ENCODE data around the gene DAPK3.
"Not testable (repeated sequence)": the region's sequence is repeated elsewhere in the genome, so short reads cannot be mapped to it uniquely, and the experiment has no call there.

DAPK3 gene

DNA sequence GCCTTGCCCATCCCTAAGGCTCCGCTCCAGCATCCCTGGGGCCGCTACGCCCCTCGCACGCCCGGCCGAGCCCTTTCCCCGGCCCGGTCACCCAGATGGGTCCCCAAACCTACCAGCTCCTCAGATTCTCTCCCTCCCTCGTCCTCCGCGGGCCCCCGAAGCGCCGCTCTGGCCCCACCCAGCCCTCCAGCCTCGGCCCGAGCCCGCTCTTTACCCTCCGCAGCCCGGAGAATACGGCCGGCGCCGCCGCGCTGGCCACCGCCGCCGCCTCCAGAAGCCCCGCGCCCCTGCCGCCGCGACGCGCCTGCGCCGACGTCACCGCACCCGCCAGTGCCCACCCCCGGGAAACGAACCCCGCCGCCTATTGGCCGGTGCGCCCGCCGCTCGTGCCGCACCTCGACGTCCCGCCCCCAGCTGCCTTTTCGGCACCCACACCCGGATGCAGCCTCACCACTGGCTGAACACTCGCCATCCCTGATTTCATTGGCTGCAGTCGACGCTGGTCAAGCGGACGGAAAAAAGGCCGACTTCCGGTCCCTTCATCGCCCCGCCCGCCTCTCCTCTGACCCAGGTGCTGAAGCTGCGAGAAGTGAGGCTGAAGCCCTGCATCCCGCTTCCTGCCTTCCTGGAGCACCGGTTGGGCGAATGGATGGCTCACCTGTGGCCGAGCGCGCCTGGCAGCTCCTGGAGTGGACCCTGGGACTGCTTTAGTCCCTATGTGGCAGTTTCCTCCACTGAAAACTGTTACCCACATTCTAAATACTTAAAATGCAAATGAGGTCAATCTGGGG lies at the start of gene DAPK3:
TSS of gene DAPK3 (minus strand) at position 292 of the 791 bp plus-strand sequence. CDS start 1,364 bp downstream, outside the sequence.
- peak; percentile 79 to 84 for DNase-seq (ENCODE audit: low read depth in 2 of 2)

DNA sequence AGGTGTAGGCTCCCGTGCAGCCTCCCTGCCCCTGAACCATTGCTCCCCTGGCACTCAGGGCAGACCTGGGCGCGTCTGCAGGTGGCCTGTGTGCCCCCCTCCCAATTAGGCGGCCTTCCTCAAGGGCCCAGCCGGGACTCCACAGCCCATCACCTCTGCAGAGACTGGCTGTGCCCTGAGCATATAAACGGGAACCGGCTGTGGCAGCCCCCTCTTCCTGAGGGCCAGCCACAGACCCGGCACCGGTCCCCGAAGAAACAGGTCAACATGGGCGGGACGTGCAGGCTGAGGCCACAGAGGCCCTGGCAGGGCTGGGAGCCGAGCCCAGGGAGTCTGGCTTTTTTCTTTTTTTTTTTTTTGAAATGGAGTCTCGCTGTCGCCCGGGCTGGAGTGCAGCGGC lies 48.7 kb upstream of the DAPK3 start:
- DNase-seq (ENCODE audit: low read depth in 2 of 2), result no peak

DNA sequence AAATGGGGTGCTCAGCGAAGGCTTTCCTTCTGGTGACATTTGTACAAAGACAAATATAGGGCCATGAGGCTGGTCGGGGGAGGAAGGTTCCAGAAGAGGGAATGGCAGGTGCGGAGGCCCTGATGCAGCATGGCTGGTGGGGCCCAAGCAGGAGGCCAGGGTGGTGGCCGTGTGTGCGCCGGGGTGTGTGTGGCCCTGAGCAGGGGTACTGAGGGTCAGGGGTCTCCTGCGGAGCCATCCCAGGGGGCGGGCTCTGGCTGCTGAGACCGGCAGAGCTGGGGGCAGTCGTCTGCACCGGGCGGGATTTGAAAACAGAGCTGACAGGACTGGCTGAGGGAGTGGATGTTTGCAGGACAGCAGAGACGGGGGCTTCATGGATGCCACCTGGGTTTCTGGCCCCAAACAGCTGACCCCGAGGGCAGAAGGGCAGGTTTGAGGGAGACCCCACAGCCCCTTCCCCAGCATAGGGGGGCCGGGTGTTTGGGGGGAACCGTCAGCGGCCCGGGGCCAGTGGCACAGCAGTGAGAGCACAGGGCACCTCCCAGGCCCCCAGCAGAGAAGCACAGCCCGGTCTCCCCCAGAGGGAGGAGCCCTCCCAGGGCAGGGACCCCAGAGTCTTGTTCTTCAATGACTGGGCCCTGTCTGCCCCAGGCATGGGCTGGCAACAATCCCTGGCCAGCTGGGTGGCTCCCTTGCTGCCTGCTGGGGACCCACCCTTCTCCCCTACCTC lies 48.0 kb upstream of the DAPK3 start:
- DNase-seq (ENCODE audit: low read depth in 2 of 2), result no peak

DNA sequence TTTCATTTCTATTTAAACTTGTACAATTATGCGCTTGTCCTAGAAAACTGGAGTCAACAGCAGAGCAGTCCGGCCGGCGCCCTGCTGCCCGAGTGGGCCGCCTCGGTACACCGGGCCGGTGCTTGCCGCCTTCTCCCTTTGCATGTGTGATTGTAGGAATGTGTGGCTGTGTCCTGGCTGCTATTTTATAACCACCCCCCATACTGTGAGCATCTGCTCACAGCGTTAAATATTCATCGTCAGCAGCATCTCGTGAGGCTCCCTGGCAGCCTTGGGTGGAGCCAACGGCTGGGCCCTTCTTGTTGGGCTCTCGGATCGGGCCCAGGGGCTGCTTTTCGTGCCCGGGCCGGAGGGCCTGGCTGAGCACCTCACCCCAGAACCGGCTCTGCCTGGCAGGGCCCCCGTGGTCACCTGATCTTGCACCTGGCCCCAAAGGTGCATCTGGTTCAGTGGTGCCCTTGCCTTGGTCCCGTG lies 47.3 kb upstream of the DAPK3 start:
- DNase-seq (ENCODE audit: low read depth in 2 of 2), result no peak

DNA sequence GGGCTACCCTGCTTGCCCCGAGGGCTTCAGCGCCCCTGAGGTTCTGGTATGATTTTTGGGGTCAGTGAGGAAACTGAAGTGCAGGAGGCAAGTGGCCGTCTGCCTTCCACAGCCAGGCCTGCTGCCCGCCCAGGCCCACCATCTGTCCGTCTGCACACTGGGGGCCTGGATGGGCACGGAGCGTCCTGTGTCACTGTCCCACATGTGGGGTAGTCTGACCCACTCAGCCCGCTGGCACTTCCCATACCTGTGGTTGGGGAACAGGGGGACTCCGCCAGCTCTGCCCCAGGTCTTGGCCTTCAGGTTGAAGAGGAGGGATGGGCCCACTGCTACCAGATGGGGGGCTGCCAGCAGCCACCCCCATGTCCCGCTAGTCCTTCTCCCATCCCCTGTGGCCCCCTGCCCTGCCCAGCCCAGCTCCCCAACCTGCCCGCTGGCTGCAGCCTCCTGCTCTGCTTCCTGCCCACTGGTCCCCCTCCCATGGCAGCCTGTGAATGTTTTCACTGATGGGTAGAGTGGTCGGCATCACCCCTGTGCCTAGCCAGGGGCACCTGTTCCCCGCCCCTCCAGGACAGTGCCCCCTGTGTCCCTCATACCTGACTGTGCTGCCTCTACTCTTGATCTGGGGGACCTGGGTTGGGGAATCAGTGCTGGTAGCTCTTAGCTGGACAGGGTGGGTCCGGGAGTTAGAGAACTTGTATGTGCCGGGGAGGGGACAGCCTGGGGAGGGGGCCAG lies 46.2 kb upstream of the DAPK3 start:
- DNase-seq (ENCODE audit: low read depth in 2 of 2), result no peak

DNA sequence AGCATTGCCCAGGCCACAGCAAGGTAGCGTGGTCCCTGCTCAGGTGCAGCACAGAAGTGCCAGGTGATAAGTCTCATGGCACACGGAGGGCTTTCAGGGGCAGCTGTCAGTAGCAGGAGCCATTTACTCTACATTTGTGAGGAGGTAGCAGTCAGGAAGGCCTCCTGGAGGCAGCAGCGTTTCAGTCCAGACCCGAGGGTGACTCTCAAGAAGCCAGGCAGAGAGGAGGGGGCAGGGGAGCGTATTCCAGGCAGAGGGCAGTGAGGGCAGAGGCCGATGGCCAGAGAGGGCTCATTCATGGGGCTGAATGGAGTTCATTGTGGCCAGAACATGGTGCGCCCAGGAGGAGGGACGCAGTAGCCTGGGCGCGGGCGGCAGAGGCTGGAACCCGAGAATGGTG lies 45.6 kb upstream of the DAPK3 start:
- DNase-seq (ENCODE audit: low read depth in 2 of 2), result no peak

DNA sequence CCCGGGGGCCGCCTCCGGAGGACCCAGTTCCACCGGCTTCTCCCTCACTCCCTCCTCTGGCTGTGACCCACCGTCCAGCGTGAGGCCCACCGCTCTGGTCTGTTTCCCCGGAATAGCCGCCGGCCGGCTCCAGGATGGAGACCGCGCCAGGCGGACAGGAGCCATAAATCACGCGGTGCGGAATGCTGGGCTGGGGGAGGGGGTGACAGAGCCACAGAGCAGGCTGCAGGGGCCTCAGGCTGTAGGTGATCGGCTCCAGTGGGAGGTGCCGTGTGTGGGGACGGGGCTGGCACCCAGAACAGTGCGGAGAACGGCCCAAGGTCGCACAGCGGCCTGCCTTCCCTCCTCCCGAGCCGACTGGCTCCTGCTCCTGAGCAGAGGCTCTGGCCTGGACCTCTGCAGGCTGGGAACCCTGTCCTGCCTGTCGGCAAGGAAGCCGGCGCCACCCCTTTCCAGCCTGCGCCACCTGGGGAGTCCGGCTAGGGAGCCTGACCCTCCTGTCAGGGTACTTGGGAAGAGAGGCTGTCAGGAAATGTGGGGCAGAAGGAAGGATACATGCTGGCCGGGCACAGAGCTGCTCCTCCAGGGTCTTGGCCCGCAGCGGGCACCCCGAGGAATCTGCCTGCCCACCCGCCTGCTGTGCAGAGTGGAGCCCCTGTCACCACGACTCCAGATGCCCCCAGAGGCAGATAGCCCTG lies 45.0 kb upstream of the DAPK3 start:
- no peak for DNase-seq (ENCODE audit: low read depth in 2 of 2)

DNA sequence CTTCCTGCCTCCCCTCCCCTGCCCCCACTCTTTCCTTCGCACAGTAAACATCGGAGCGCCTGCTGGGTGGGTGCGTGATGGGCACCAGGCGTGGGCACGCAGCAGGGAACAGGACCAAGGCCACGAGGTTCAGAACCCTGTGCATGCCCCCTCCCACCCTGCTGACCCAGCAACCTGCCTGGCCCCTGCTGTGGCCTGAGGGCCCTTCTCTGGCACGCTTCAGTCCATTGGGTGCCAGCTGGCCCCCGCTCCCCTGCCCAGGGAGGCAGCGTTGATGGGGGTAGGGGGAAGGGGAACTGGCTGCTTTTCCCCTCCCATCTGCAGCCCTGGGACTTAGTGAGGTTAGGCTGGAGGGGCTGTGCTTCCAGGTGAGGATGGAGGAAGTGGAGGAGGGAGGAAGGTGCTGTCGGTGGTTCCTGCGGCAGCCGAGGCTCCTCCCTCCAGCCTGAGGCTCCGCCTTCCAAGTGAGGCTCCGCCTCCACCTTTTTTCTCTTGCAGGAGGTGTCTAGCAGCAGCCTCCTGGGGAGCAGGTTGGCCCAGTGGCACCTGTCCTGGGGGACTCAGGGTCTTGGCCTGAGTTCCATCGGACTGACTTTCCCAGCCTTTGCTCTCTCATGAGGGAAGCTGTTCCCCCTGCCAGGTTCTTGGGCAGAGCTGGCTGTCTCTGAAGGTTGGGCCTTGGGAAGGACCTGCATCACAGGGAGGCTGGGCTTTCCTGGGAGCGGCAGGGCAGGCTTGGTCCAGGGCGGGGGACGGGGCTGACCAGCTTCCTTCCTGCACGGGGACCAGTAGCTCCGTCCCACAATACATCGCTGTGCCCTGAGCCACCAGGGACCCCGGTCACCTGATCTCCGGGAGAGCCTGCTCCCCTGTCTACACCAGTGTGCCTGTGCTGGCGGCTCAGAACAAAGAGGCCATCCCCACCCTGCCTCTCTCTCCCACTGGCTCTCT lies 43.9 kb upstream of the DAPK3 start:
- no peak for DNase-seq (ENCODE audit: low read depth in 2 of 2)

DNA sequence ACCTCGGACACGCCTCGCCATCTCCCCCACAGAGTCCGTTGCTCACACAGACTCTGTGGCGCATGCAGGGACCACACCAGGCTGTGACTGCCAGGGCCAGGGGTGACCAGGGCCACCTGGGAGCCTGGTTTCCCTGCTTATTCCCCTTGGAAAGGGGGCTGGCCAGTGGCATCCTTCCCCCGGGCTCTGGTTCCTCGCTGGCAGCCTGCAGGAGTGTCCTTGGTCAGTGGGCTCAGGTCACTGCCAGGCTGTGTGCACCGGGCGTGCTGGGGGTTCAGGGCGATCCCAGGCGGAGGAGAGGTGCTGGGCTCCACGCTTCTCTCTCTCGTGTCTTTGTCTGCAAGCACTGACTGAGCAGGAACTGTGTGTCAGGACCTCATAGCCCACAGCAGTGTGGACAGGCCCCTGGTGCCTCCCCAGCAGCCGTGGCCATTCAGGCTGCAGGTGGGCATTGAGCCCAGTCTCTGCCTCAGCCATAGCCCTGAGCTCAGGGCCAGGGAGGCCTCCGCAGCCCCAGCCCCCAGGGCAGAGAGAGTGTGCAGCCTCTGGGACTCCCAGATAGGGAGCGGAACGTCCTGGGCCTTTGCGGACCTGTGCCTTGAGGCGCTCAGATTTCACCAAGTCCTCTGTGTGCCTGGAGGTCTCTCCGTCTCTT lies 43.1 kb upstream of the DAPK3 start:
- no peak for DNase-seq (ENCODE audit: low read depth in 2 of 2)

DNA sequence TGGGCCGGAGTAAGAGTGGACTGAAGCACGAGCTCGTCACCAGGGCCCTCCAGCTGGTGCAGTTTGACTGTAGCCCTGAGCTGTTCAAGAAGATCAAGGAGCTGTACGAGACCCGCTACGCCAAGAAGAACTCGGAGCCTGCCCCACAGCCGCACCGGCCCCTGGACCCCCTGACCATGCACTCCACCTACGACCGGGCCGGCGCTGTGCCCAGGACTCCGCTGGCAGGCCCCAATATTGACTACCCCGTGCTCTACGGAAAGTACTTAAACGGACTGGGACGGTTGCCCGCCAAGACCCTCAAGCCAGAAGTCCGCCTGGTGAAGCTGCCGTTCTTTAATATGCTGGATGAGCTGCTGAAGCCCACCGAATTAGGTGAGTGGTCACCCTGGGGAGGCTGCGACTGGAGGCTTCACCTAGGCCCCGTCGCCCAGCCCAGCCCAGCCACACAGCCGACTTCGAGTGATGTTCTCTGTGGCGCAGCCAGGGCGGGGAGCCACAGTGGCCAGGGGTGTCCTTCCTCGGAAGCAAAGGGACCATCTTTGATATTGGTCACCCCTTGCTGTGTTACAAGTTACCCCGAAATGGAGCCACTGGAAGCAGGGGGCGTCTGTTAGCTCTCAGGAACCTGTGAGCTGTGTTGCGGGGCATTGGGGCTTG lies 42.2 kb upstream of the DAPK3 start:
- DNase-seq (ENCODE audit: low read depth in 2 of 2), result no peak

DNA sequence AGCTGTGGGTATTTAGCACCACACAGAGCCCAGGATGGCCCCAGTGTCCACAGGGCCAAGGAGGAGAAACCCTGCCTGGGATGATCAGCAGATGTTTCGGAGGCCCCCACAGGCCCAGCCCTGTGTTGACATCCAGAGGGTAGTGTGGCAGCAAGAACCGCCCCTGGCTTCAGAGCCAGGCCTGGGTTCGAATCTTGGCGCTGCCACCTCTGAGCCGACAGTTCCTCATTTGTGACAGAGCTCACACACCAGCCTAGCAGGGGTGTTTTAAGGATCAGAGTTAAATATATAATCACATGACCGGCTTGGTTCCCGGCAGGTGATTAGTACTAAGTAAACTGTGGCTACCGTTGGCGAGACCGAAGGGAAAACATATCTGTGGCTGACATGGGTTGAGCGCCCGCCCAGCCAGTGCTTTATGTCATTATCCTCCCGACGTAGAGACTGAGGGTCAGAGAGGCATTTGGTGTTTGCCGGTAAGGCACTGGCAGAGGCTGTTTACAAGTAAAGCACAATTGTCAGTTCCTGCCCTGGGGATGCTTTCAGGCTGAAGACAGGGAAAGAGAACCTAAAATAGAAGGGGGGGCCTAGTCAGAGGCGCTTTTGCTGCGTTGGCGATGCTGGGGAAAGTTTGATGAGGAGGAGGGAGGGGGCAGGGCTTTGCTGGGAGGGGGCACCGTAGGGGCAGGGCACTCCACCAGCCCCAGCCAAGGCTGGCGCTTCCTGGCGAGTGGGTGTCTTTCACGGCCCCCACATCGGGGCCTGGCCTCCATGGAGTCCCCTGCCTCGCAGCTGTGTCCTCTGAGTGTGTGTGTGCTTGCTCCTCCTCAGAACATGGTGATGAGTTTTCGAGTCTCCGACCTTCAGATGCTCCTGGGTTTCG lies 41.4 kb upstream of the DAPK3 start:
- no peak for DNase-seq (ENCODE audit: low read depth in 2 of 2)

DNA sequence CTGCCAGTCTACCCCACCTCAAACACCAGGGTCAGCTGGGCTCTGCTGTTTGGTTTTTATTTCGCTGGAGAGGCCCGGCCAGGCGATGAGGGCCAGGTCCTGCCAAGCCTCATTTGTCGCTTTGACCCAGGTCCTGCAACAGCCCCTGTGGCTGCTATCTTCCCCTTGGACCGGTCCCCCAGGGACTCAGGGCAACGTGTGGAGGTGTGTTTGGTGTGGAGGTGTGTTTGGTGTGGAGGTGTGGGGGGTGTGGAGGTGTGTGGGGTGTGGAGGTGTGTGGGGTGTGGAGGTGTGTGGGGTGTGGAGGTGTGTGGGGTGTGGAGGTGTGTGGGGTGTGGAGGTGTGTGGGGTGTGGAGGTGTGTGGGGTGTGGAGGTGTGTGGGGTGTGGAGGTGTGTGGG lies 40.5 kb upstream of the DAPK3 start:
- not testable (repeated sequence) for DNase-seq (ENCODE audit: low read depth in 2 of 2)

DNA sequence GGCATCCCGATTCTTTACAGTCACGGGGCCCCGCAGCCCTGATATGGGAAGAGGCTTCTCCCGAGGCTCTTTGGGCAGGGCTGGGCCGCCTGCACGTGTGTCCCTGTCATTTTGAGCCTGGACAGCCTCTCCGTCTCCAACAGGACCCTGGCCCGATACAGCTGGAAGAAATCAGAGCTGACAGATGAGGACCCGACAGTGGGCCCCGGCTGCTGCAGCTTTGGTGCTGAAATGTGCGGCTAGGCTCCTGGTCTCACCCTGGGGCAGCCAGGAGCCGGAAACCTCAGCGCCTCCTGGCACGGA lies 39.9 kb upstream of the DAPK3 start:
- no peak for DNase-seq (ENCODE audit: low read depth in 2 of 2)

DNA sequence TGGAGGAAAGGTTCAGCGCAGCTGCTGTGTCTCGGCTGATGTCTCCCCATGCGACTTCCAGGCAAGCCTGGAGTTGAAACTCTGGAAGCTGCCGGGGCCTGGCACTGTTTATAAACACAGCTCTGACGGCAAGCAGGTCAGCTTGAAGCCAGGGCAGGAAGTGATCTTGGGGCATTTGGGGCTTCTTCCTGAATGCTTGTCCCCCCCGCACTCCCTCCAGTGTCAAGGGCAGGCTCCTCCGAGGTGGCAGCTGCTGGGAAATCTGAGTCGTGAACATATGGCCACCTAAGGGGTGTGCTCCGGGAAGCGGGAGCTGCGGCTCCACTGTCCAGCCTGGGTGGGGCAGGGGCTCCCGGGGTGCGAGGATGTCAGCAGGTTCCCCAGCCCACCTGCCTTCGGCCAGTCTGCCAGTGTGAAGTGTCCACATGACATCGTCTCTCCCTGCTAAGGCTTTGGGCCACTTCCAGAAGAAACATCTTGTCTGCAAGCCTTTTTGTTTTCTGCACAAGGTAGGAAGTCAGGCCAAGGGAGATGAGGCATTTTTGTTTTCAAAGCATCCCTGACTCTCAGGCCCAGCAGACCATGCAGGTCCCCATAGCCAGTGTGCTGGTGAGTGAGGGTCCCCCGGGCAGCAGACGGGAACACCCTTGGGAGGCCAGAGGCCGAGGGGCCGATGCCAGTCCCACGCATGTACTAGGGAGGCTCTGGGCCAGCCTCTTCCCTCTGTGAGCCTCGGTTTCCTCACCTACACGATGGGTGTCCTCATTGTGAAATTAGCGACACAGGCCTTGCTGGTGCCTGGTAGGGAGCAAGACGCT lies 39.3 kb upstream of the DAPK3 start:
- no peak for DNase-seq (ENCODE audit: low read depth in 2 of 2)

DNA sequence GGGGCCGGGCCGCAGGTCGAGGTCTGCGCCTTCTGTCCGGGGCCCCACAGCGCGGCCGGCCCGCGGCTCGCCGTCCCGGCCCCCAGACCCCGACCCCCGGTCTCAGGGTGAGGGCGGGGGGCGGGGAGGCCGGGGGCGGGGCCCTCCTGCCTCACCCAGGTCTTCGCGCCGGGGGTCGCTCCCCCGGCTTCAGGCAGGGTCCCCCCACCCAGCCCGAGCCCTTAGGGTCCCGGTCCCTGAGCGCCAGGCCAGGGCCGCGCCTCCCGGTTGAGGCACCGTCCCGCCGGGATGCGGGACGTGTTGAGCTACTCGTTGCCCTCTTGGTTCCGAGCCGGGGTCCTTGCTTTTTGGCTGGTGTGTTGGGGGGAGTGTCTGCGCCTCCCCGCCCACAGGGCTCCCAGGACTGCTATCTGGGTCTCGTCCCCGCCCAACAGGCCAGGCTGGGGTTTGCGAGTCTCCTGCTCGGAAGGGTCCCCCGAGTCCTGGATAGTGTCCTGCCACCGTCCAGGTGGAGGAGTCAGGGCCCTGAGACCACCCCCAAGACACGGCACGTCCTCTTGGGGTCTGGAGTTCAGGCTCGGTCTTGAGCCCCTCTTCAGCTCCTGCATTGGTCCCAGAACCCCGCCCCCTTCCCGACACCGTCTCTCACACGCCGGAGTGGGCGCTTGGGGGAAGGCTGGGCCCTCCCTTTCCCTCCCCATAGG lies 37.1 kb upstream of the DAPK3 start:
- no peak for DNase-seq (ENCODE audit: low read depth in 2 of 2)

DNA sequence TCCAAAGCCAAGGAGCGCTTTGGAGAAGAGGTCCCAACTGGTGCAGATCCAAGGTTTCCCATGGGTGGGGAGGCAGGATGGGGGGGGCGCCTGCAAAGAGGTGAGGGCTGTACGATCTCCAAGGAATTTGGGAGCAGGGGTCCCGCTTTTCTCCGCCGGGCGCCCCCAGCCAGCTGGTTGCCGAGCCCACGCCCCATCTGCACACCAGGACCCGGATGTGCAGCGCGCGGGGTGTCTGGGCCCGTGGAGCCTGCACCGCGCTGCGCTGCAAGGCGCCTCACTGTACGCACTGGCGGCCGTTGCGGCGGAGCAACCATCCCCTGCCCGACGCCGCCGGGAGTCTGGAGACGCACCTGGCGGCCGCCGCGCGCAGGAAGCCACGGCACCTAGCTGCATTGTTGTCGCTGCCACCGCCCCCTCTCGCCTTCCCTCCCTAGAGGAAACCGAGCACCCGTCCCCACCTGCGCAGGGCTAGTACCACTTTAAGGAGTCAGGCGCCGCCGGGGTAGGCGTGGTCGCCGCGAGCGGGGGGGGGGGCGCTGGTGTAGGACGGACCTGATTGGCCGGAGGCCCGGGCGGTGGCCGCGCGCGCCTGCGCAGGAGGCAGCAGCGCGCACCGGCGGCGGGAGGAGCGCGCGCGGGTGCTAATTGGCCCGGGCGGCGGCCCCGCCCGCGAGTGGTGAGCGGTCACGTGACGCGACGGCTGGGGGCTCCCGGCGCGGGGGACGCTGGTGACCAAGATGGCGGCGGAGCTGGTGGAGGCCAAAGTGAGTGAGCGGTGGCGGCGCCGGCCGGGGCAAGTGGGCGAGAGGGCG lies 36.3 kb upstream of the DAPK3 start, which contains the start of gene PIAS4:
TSS of gene PIAS4 (plus strand) at position 716 of the 815 bp plus-strand sequence. CDS start at position 741, 25 bp downstream.
- peak; percentile 83 to 93 for DNase-seq (ENCODE audit: low read depth in 2 of 2)

Measured in stimulated activated CD8-positive, alpha-beta memory T cell treated with anti-CD3 and anti-CD28 coated beads, Interleukin-7, amount 100 ng/mL, for 1 hour (primary cell).